ENCODE data around the gene SLC25A23. TPM values are rescaled to one million over a fixed set of nuclear protein-coding genes. Genes with fewer than 3 reads are reported as not detected.
"Not testable (repeated sequence)": the region's sequence is repeated elsewhere in the genome, so short reads cannot be mapped to it uniquely, and the experiment has no call there.

SLC25A23 gene
- total RNA-seq, 1 donor from 2014 or later = 41.8 TPM

DNA sequence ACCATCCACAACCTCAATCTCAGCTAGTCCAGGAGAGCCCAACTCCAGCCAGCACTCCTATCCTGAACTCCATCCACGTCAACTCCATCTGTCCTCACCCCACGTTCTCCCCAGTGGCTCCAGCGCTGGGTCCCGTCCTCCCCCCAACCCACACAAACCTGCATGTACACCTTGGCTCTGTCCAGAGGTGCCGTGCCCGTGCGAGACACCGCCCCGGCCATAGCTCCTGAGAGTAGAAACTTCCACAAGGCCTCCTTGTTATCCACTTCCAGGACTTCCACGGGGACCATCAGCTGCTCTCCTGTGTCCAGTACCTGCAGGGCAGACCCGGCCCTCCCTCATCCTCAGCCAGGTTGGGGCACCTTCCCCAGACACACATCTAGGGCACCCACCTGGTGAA, 27.7 kb downstream of the SLC25A23 start:
- no peak overlapping the region for H3K9ac ChIP-seq (ENCODE audit: low read length)
- Mint-ChIP-seq H3K4me1 (ENCODE audit: low read depth, unreplicated experiment) (no peaks in the 10 kb centered on the region), H3K4me3 (ENCODE audit: unreplicated experiment) (no peak overlapping the region), H3K27me3 (ENCODE audit: low read depth, unreplicated experiment) (no peaks in the 10 kb centered on the region), H3K27ac (ENCODE audit: unreplicated experiment) (no peak overlapping the region), H3K9me3 (ENCODE audit: unreplicated experiment) (peaks cover 2% of the 10 kb centered on the region), H3K36me3 (ENCODE audit: low read depth, unreplicated experiment) (no peaks in the 10 kb centered on the region)
- H3K79me2 ChIP-seq (ENCODE audit: insufficient read depth, low read length) = no peaks in the 10 kb centered on the region
- H3K4me2 ChIP-seq (ENCODE audit: low read length) = no peak overlapping the region
- TF ChIP-seq EZH2 (IDR thresholded peaks at IDR 0.05; ENCODE audit: insufficient read depth, low read length) = no peak
- TF ChIP-seq, protein P1, sequence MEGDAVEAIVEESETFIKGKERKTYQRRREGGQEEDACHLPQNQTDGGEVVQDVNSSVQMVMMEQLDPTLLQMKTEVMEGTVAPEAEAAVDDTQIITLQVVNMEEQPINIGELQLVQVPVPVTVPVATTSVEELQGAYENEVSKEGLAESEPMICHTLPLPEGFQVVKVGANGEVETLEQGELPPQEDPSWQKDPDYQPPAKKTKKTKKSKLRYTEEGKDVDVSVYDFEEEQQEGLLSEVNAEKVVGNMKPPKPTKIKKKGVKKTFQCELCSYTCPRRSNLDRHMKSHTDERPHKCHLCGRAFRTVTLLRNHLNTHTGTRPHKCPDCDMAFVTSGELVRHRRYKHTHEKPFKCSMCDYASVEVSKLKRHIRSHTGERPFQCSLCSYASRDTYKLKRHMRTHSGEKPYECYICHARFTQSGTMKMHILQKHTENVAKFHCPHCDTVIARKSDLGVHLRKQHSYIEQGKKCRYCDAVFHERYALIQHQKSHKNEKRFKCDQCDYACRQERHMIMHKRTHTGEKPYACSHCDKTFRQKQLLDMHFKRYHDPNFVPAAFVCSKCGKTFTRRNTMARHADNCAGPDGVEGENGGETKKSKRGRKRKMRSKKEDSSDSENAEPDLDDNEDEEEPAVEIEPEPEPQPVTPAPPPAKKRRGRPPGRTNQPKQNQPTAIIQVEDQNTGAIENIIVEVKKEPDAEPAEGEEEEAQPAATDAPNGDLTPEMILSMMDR (IDR thresholded peaks at IDR 0.05; ENCODE audit: insufficient read depth, low read depth, low read length) = no peak
- no peak overlapping the region for H3K27ac ChIP-seq (ENCODE audit: low read depth, low read length)
- no peaks in the 10 kb centered on the region for H4K20me1 ChIP-seq (ENCODE audit: insufficient read depth, low read length)
- no peaks in the 10 kb centered on the region for H3K36me3 ChIP-seq (ENCODE audit: insufficient read depth, low read length)
- no peak overlapping the region for H3K4me3 ChIP-seq (ENCODE audit: insufficient read depth, low read depth, low read length)
- H3K27me3 ChIP-seq (ENCODE audit: insufficient read depth, low read length) = no peaks in the 10 kb centered on the region
- DNase-seq (ENCODE audit: low read depth) (no peak), FAIRE-seq (no peak)
- H3K4me1 ChIP-seq (ENCODE audit: insufficient read depth, low read length) = no peaks in the 10 kb centered on the region
- no peak overlapping the region for H2AFZ ChIP-seq (ENCODE audit: low read depth, low read length)
- H3K9me3 ChIP-seq (ENCODE audit: insufficient read depth, low read depth, low read length) = no peaks in the 10 kb centered on the region

DNA sequence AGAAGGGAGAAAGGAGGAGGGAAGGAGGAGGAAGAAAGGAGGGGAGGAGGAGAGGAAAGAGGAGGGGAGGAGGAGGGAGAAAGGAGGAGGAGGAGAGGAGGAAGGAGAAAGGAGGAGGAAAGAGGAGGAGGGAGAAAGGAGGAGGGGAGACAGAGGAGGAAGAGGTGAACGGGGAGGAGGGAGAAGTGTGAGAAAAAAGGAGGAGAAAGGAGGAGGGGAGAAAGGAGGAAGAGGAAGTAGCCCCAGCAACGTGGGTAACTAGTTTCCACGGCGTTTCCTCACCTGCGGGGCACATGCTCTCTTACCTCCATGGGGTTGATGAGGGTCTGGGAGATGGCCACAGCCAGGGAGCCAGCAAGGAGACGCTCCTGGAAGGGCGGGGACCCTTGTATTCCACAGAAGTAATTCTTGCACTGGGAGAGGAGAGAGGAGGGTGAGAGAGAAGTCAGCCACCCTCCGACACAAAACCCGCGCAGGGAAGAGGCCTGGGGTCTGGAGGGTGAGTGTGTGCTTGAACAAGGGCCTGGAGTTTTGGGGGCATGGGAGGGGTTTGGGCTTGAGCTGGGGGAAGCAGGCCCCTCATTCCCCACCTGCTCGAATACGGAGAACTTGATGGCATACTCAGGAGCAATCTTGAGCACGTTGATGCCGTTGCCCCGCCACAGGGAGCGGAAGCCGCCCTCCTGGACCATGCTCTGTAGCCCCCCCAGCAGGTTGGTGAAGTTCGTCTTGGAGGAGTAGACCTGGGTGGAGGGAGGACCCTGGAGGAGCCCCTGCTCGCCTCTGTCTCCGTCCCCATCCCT, 30.0 kb downstream of the SLC25A23 start:
- TF ChIP-seq, protein P1 (IDR thresholded peaks at IDR 0.05; ENCODE audit: insufficient read depth, low read depth, low read length) = no peak
- no peak for TF ChIP-seq EZH2 (IDR thresholded peaks at IDR 0.05; ENCODE audit: insufficient read depth, low read length)
- H3K79me2 ChIP-seq (ENCODE audit: insufficient read depth, low read length) = no peaks in the 10 kb centered on the region
- H3K9me3 Mint-ChIP-seq (ENCODE audit: unreplicated experiment) = peaks cover 5% of the 10 kb centered on the region

DNA sequence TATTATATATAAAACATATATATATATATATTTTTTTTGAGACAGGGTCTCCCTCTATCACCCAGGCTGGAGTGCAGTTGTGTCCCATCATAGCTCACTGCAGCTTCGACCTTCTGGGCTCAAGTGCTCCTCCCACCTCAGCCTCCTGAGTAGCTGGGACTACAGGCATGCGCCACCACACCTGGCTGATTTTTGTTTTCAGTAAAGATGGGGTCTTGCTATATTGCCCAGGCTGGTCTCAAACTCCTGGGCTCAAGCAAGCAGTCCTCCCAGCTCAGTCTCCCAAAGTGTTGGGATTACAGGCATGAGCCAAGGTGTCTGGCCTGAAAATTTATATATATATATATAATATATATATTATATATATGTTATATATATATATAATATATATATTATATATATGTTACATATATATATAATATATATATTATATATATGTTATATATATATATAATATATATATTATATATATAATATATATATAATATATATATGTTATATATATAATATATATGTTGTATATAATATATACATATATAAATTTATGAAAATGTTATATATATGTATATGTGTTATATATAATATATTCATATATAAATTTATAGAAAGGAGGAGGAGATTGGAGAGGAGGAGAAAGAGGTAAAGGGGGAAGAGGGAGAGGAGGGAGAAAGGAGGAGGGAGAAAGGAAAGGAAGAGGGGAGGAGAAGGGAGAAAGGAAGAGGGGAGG, 30.7 kb downstream of the SLC25A23 start:
- H3K36me3 Mint-ChIP-seq (ENCODE audit: low read depth, unreplicated experiment); H3K79me2 ChIP-seq (ENCODE audit: insufficient read depth, low read length); H3K36me3 ChIP-seq (ENCODE audit: insufficient read depth, low read length); H3K4me1 ChIP-seq (ENCODE audit: insufficient read depth, low read length); H3K9me3 Mint-ChIP-seq (ENCODE audit: unreplicated experiment); H2AFZ ChIP-seq (ENCODE audit: low read depth, low read length); H3K27ac ChIP-seq (ENCODE audit: low read depth, low read length); H3K9ac ChIP-seq (ENCODE audit: low read length); FAIRE-seq; H3K4me2 ChIP-seq (ENCODE audit: low read length); H3K9me3 ChIP-seq (ENCODE audit: insufficient read depth, low read depth, low read length); H3K27me3 Mint-ChIP-seq (ENCODE audit: low read depth, unreplicated experiment); H3K27me3 ChIP-seq (ENCODE audit: insufficient read depth, low read length); H3K4me3 ChIP-seq (ENCODE audit: insufficient read depth, low read depth, low read length); H3K27ac Mint-ChIP-seq (ENCODE audit: unreplicated experiment); DNase-seq (ENCODE audit: low read depth); H3K4me1 Mint-ChIP-seq (ENCODE audit: low read depth, unreplicated experiment); H4K20me1 ChIP-seq (ENCODE audit: insufficient read depth, low read length); H3K4me3 Mint-ChIP-seq (ENCODE audit: unreplicated experiment): not testable (repeated sequence)

More for the DNA sequence above, 30.0 kb downstream of the SLC25A23 start:
- Histone ChIP-seq H3K27ac (ENCODE audit: low read depth, low read length) (no peak overlapping the region), H4K20me1 (ENCODE audit: insufficient read depth, low read length) (no peaks in the 10 kb centered on the region), H3K4me3 (ENCODE audit: insufficient read depth, low read depth, low read length) (no peak overlapping the region), H2AFZ (ENCODE audit: low read depth, low read length) (no peak overlapping the region), H3K4me1 (ENCODE audit: insufficient read depth, low read length) (no peaks in the 10 kb centered on the region), H3K9me3 (ENCODE audit: insufficient read depth, low read depth, low read length) (peaks cover 4% of the 10 kb centered on the region), H3K9ac (ENCODE audit: low read length) (no peak overlapping the region), H3K27me3 (ENCODE audit: insufficient read depth, low read length) (no peaks in the 10 kb centered on the region), H3K36me3 (ENCODE audit: insufficient read depth, low read length) (no peaks in the 10 kb centered on the region), H3K4me2 (ENCODE audit: low read length) (no peak overlapping the region)
- Mint-ChIP-seq H3K27me3 (ENCODE audit: low read depth, unreplicated experiment) (no peaks in the 10 kb centered on the region), H3K36me3 (ENCODE audit: low read depth, unreplicated experiment) (no peaks in the 10 kb centered on the region), H3K27ac (ENCODE audit: unreplicated experiment) (no peak overlapping the region), H3K4me3 (ENCODE audit: unreplicated experiment) (no peak overlapping the region), H3K4me1 (ENCODE audit: low read depth, unreplicated experiment) (no peaks in the 10 kb centered on the region)
- FAIRE-seq (no peak), DNase-seq (ENCODE audit: low read depth) (no peak)

All from astrocyte (in vitro differentiated cells and primary cell).